H1 (cell line): ENCODE results near the gene CD44. TPM values are rescaled to one million over a fixed set of nuclear protein-coding genes. Genes with fewer than 3 reads are reported as not detected.

Experiments used
- CTCF ChIA-PET: fragments of 300-600 bp; sonication (Branson Sonifier 250); formaldehyde crosslinking; loops from one replicate; lab custom pipeline; 2021; ENCODE audit not compliant: partially characterized antibody; lab: Charles Lee
- POLR2A ChIA-PET: fragments of 300-600 bp; sonication (Branson Sonifier 250); formaldehyde crosslinking; loops from one replicate; lab custom pipeline; 2021; ENCODE audit warnings: inconsistent platforms; ENCODE audit not compliant: partially characterized antibody; lab: Charles Lee
- DNase-seq, 2 experiments: peaks; one replicate each; pipeline versions ENCODE4 v3.0.0 to v3.0.0-alpha.2; 2010 to 2022; ENCODE audit warnings: low spot score in 2 of 2, low read depth in 1 of 2, mixed read lengths in 1 of 2
- FAIRE-seq: peaks from 2 replicates; lab custom pipeline; 2011; peaks lifted over from hg19 to GRCh38; lab: Jason Lieb, UNC
- H2AFZ ChIP-seq: 2 replicates; pipeline ENCODE4 v1.8.1; 2012; ENCODE audit warnings: low read length, inconsistent platforms
- H2AK5ac ChIP-seq: 2 replicates; pipeline ENCODE4 v1.6.1; 2013; ENCODE audit warnings: low read depth, low read length
- H2BK120ac ChIP-seq: replicated peaks from 2 replicates; pipeline ENCODE3; 2013; ENCODE audit warnings: low read depth, low read length, inconsistent platforms
- H2BK12ac ChIP-seq: 2 replicates; pipeline ENCODE4 v1.6.1; 2013; ENCODE audit warnings: low read depth, low read length
- H2BK15ac ChIP-seq: 2 replicates; pipeline ENCODE4 v1.6.1; 2013; ENCODE audit warnings: low read length
- H2BK20ac ChIP-seq: 2 replicates; pipeline ENCODE4 v1.6.1; 2013; ENCODE audit warnings: low read length
- H2BK5ac ChIP-seq: 2 replicates; pipeline ENCODE4 v1.6.1; 2013; ENCODE audit warnings: low read depth, low read length
- H3K14ac ChIP-seq: 2 replicates; pipeline ENCODE4 v1.6.1; 2013; ENCODE audit warnings: inconsistent platforms; ENCODE audit not compliant: insufficient read length
- H3K18ac ChIP-seq: 2 replicates; pipeline ENCODE4 v1.6.1; 2013; ENCODE audit warnings: low read length; ENCODE audit errors: extremely low read depth
- H3K23ac ChIP-seq: 2 replicates; pipeline ENCODE4 v1.6.1; 2013; ENCODE audit warnings: inconsistent platforms; ENCODE audit not compliant: insufficient read length
- H3K23me2 ChIP-seq: 2 replicates; pipeline ENCODE4 v1.6.1; 2013; ENCODE audit warnings: low read depth, low read length
- H3K27ac ChIP-seq: 2 replicates; pipeline ENCODE4 v1.6.1; 2011; ENCODE audit warnings: low read depth, low read length, inconsistent platforms
- H3K27me3 ChIP-seq, 4 experiments: replicated peaks in 1 of 4; 1 replicate in 1 of 4; 2 replicates in 3 of 4; pipeline versions ENCODE4 v1.6.1 to v1.8.1; 2011 to 2013; ENCODE audit warnings: low read length in 3 of 4, mild to moderate bottlenecking in 3 of 4, inconsistent platforms in 2 of 4, mixed read lengths in 2 of 4, moderate library complexity in 1 of 4; ENCODE audit not compliant: control insufficient read depth in 3 of 4, insufficient read depth in 3 of 4; ENCODE audit errors: extremely low read depth in 1 of 4
- H3K36me3 ChIP-seq, 4 experiments: 2 replicates each; pipeline versions ENCODE4 v1.6.1 to v1.8.1; 2011 to 2013; ENCODE audit warnings: mild to moderate bottlenecking in 4 of 4, low read length in 3 of 4, moderate library complexity in 2 of 4, control low read depth in 1 of 4, inconsistent platforms in 1 of 4; ENCODE audit not compliant: insufficient read depth in 4 of 4, control insufficient read depth in 2 of 4
- H3K4ac ChIP-seq: replicated peaks from 2 replicates; pipeline ENCODE3; 2013; ENCODE audit warnings: low read length, low read depth, mixed read lengths, inconsistent platforms; ENCODE audit not compliant: insufficient read length
- H3K4me1 ChIP-seq, 4 experiments: replicated peaks in 1 of 4; 1 replicate in 1 of 4; 2 replicates in 3 of 4; pipeline versions ENCODE4 v1.6.1 to v1.8.1; 2011 to 2013; ENCODE audit warnings: low read length in 3 of 4, inconsistent platforms in 2 of 4, mixed read lengths in 1 of 4; ENCODE audit not compliant: insufficient read depth in 4 of 4, control insufficient read depth in 3 of 4
- H3K4me2 ChIP-seq, 2 experiments: 2 replicates each; pipeline versions ENCODE4 v1.6.1 to v1.8.1; 2011 to 2013; ENCODE audit warnings: low read depth in 2 of 2, low read length in 2 of 2, control low read depth in 1 of 2, inconsistent platforms in 1 of 2, mild to moderate bottlenecking in 1 of 2; ENCODE audit not compliant: insufficient read depth in 1 of 2
- H3K4me3 ChIP-seq, 4 experiments: fragments of 200-600, 300-600 bp in 1 of 4; sonication (generic), shearing (Covaris generic), sonication (Bioruptor Twin) in 1 of 4; 2 replicates each; pipeline versions ENCODE4 v1.5.1 to v1.8.1; 2011 to 2016; ENCODE audit warnings: low read length in 4 of 4, low read depth in 3 of 4, control low read depth in 2 of 4, inconsistent platforms in 2 of 4, mild to moderate bottlenecking in 2 of 4, mixed read lengths in 1 of 4, moderate library complexity in 1 of 4; ENCODE audit not compliant: insufficient read depth in 2 of 4; ENCODE audit errors: extremely low read depth in 1 of 4
- H3K56ac ChIP-seq: replicated peaks from 2 replicates; pipeline ENCODE3; 2013; ENCODE audit warnings: low read depth, mild to moderate bottlenecking, mixed read lengths, low read length, inconsistent platforms; ENCODE audit not compliant: insufficient read length
- H3K79me1 ChIP-seq: 2 replicates; pipeline ENCODE4 v1.6.1; 2013; ENCODE audit warnings: low read depth, low read length, control low read depth
- H3K79me2 ChIP-seq, 2 experiments: 2 replicates each; pipeline versions ENCODE4 v1.6.1 to v1.8.1; 2012 to 2013; ENCODE audit warnings: low read length in 2 of 2, mild to moderate bottlenecking in 2 of 2, inconsistent platforms in 1 of 2; ENCODE audit not compliant: insufficient read depth in 2 of 2, control insufficient read depth in 1 of 2
- H3K9ac ChIP-seq, 4 experiments: replicated peaks in 1 of 4; 1 replicate in 1 of 4; 2 replicates in 3 of 4; pipeline versions ENCODE4 v1.6.1 to v1.8.1; 2011 to 2013; ENCODE audit warnings: low read depth in 3 of 4, low read length in 3 of 4, control low read depth in 2 of 4, mild to moderate bottlenecking in 2 of 4, moderate library complexity in 2 of 4, inconsistent platforms in 1 of 4; ENCODE audit errors: extremely low read depth in 1 of 4
- H3K9me3 ChIP-seq, 2 experiments: 2 replicates each; pipeline versions ENCODE4 v1.6.1 to v1.8.1; 2012 to 2013; ENCODE audit warnings: mild to moderate bottlenecking in 2 of 2, moderate library complexity in 2 of 2, control low read depth in 1 of 2, inconsistent platforms in 1 of 2, low read depth in 1 of 2, low read length in 1 of 2, mixed read lengths in 1 of 2; ENCODE audit not compliant: insufficient read depth in 2 of 2
- H4K20me1 ChIP-seq, 2 experiments: replicated peaks in 1 of 2; 2 replicates each; pipeline versions ENCODE3 to v1.8.1; 2011 to 2013; ENCODE audit warnings: inconsistent platforms in 2 of 2, low read length in 2 of 2, mild to moderate bottlenecking in 1 of 2; ENCODE audit not compliant: insufficient read depth in 2 of 2, control insufficient read depth in 1 of 2
- H4K5ac ChIP-seq: 2 replicates; pipeline ENCODE4 v1.6.1; 2013; ENCODE audit warnings: low read length, low read depth, mixed read lengths, inconsistent platforms; ENCODE audit not compliant: insufficient read length
- H4K8ac ChIP-seq: 2 replicates; pipeline ENCODE4 v1.8.0; 2013; ENCODE audit warnings: mild to moderate bottlenecking, moderate library complexity, low read length, inconsistent platforms; ENCODE audit not compliant: insufficient read depth; ENCODE audit errors: extremely low read depth
- H4K91ac ChIP-seq: replicated peaks from 2 replicates; pipeline ENCODE3; 2013; ENCODE audit warnings: low read length, mixed read lengths, inconsistent platforms; ENCODE audit not compliant: insufficient read length
- ASH2L ChIP-seq: fragments of 200-600, 300-600 bp; sonication (generic); IDR thresholded peaks from one replicate; pipeline ENCODE4 v1.7.1; 2017; ENCODE audit warnings: low read length
- CBX8 ChIP-seq: fragments of 300-800, 300-1000 bp; sonication (generic); IDR thresholded peaks from 2 replicates; pipeline ENCODE4 v1.7.1; 2016; ENCODE audit warnings: low read depth, low read length, borderline replicate concordance
- EZH2 ChIP-seq: fragments of 200-600 bp; sonication (generic); IDR thresholded peaks from 2 replicates; pipeline ENCODE4 v1.7.1; 2012; ENCODE audit warnings: low read depth, mild to moderate bottlenecking, moderate library complexity, low read length, inconsistent platforms; ENCODE audit not compliant: severe bottlenecking
- GTF2F1 ChIP-seq: IDR thresholded peaks from 2 replicates; pipeline ENCODE4 v1.6.1; 2012; ENCODE audit warnings: low read depth, low read length, improper control_type of control experiment, borderline replicate concordance
- HDAC2 ChIP-seq, 2 experiments: fragments of 300-600 bp in 1 of 2; sonication (generic) in 1 of 2; IDR thresholded peaks; 2 replicates each; pipeline ENCODE4 v1.6.1; 2011 to 2012; ENCODE audit warnings: low read depth in 2 of 2, low read length in 2 of 2, mild to moderate bottlenecking in 2 of 2, moderate library complexity in 2 of 2, borderline replicate concordance in 1 of 2, inconsistent platforms in 1 of 2
- JUN ChIP-seq: IDR thresholded peaks from 2 replicates; pipeline ENCODE4 v1.6.1; 2011; ENCODE audit warnings: low read depth, mild to moderate bottlenecking, improper control_type of control experiment, low read length
- JUND ChIP-seq: IDR thresholded peaks from 2 replicates; pipeline ENCODE4 v1.6.1; 2011; ENCODE audit warnings: mild to moderate bottlenecking, improper control_type of control experiment, low read length
- MAFK ChIP-seq: IDR thresholded peaks from 2 replicates; pipeline ENCODE4 v1.6.1; 2012; ENCODE audit warnings: low read depth, mild to moderate bottlenecking, improper control_type of control experiment, low read length
- SAP30 ChIP-seq: fragments of 300-600 bp; sonication (generic); IDR thresholded peaks from 2 replicates; pipeline ENCODE4 v1.7.1; 2012; ENCODE audit warnings: low read length, moderate library complexity, mild to moderate bottlenecking, inconsistent platforms; ENCODE audit not compliant: insufficient read depth, insufficient replicate concordance
- SRF ChIP-seq: IDR thresholded peaks from 2 replicates; pipeline ENCODE4 v1.6.1; 2011; ENCODE audit warnings: mild to moderate bottlenecking, low read depth, low read length, moderate library complexity
- USF2 ChIP-seq: IDR thresholded peaks from 2 replicates; pipeline ENCODE4 v1.6.1; 2011; ENCODE audit warnings: low read length, improper control_type of control experiment
- YY1 ChIP-seq: IDR thresholded peaks from 2 replicates; pipeline ENCODE4 v1.6.1; 2011; ENCODE audit warnings: low read depth, mild to moderate bottlenecking, low read length
- WGBS, 2 experiments: shearing (Covaris generic) in 1 of 2; methylation state at CpG; one replicate each; pipeline versions ENCODE4 v1.1.6 to v1.1.7; 2013 to 2015; ENCODE audit warnings: low lambda C conversion rate in 2 of 2, mixed read lengths in 2 of 2, inconsistent platforms in 1 of 2, low coverage in 1 of 2, missing lambda C conversion rate in 1 of 2; ENCODE audit not compliant: insufficient replicate concordance in 2 of 2, insufficient coverage in 1 of 2, insufficient read length in 1 of 2; ENCODE audit errors: extremely low coverage in 1 of 2, missing lambda C conversion rate in 1 of 2; 5-methylcytosine and 5-hydroxymethylcytosine counted together
- polyA plus RNA-seq, 7 experiments: library from polyadenylated mRNA; depleted of rRNA in 3 of 7; stranded (reverse) in 5 of 7; unstranded in 2 of 7; fragments of >200 nt in 5 of 7; fragments of 200-250 nt in 2 of 7; gene quantifications; 1 replicate in 5 of 7; 2 replicates in 1 of 7; 4 replicates in 1 of 7; pipeline versions ENCODE4 v1.2.1 to v1.2.3, GENCODE V29; 2011 to 2013; ENCODE audit warnings: missing spikeins in 2 of 7, mixed read lengths in 2 of 7
- total RNA-seq: library from RNA; stranded (reverse); fragmentation: NEBNext Ultra II Directional; extraction: Animal tissue kit (Norgen Biotek cat#: 25700); gene quantifications from 2 replicates; pipeline ENCODE4 v1.2.1, GENCODE V29; 2021

Gene CD44
- total and polyA plus RNA-seq, 2 of the 8 experiments (the other 6 are each of a cell fraction or from before 2014, with no cell fraction given): 11.8 to 13.7 TPM

GRCh38 chr11:35192347-35192746 is 53.4 kb downstream of the CD44 start:
- Histone ChIP-seq H2AFZ (no peak overlapping the region), H2AK5ac (no peak overlapping the region), H2BK20ac (no peak overlapping the region), H3K9me3 (no peaks in the 10 kb centered on the region), H2BK12ac (no peak overlapping the region), H4K20me1 (no peaks in the 10 kb centered on the region), H4K91ac (no peak overlapping the region), H3K4me3 (no peak overlapping the region), H3K4ac (no peak overlapping the region), H3K79me2 (no peaks in the 10 kb centered on the region), H3K36me3 (no peaks in the 10 kb centered on the region), H3K27me3 (no peaks in the 10 kb centered on the region), H3K27ac (no peak overlapping the region), H3K79me1 (no peaks in the 10 kb centered on the region), H3K14ac (no peak overlapping the region), H4K8ac (no peak overlapping the region), H2BK15ac (no peak overlapping the region), H3K56ac (no peak overlapping the region), H3K9ac (no peak overlapping the region), H2BK120ac (no peak overlapping the region), H4K5ac (no peak overlapping the region), H3K4me1 (no peaks in the 10 kb centered on the region), H2BK5ac (no peak overlapping the region), H3K23ac (no peak overlapping the region), H3K4me2 (no peak overlapping the region), H3K23me2 (no peaks in the 10 kb centered on the region), H3K18ac (no peak overlapping the region)
- DNase-seq (no peak), FAIRE-seq (no peak)
- 89% methylated on average over 3 of the region's 3 CpGs; no CpG with 5 or more reads in 1 of the 2 experiments for WGBS, 2 experiments
- TF ChIP-seq YY1: no peak
- TF ChIP-seq CBX8: no peak
- no peak for TF ChIP-seq SAP30
- no peak for TF ChIP-seq EZH2
- no peak for TF ChIP-seq GTF2F1
- TF ChIP-seq JUN: no peak
- TF ChIP-seq USF2: no peak
- TF ChIP-seq SRF: no peak
- no peak for TF ChIP-seq MAFK
- TF ChIP-seq ASH2L: no peak
- no peak for TF ChIP-seq HDAC2 (IDR thresholded peaks at IDR 0.05; ENCODE audit: borderline replicate concordance in 1 of 2, low read depth in 2 of 2, low read length in 2 of 2)
- no peak for TF ChIP-seq JUND
- ChIA-PET CTCF (interaction anchor here (1.2 kb wide), 1 partner anchor 9 kb away, joined by 3 read pairs; no protein-coding TSS in a partner anchor), POLR2A (no interaction called here)
